Iris pigment epithelial cell (primary cell): ENCODE measurements around the gene RXRB.

Experiments used
- DNase-seq: peaks from one replicate; pipeline ENCODE4 v3.0.0-alpha.2; 2011; ENCODE audit warnings: low read depth

Gene RXRB

GRCh38 chr6:33197431-33198048 is 2.9 kb downstream of the RXRB start:
- DNase-seq, result peak; percentile 63

DNA sequence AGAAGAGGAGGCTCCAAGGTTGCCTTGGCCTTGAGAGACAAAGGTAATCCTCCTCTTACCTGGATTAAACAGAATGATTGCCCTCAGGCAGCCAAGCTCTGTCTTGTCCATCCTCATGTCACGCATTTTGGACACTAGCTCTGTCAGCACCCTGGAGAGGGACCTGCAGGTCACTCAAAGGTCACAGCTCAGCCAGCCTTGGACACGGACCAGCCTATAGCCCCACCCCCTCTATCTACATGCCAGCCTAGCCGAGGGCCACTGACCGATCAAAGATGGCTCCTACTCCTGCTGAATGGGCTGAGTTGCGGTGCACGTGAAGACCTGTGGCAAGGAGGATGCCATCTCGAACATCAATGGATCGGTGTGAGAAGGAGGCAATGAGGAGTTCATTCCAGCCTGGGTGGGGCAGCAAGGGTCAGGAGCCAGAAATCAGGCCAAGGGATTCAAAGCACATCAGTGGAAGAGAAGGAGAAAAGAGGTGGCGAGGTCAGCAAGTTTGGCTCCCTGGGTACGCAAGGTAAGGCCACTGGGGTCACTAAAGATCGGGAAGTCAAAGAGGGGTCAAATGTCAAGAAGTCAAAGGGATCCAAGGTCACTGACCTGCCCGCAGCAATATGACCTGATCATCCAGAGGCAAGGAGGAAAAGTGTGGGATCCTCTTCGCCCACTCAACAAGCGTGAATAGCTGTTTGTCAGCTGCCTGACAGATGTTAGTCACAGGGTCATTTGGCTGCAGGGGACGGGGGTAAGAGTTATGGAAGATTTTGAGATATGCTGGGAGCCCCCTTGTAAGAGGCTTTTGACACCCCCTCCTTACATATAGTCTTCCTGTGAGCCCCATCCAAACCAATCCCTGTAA is 4.9 kb downstream of the RXRB start:
- no peak for DNase-seq

GRCh38 chr6:33194431-33194979 is 6.0 kb downstream of the RXRB start:
- DNase-seq, result no peak

GRCh38 chr6:33193619-33194018 is 6.8 kb downstream of the RXRB start:
- DNase-seq, result no peak

- DNase-seq, result no peak
Measured at GRCh38 chr6:33192671-33193602, 7.5 kb downstream of the RXRB start.

- DNase-seq, result no peak
Measured at GRCh38 chr6:33192105-33192646, 8.3 kb downstream of the RXRB start, which contains the start of gene COL11A2. TSS of gene COL11A2 (minus strand) at chr6:33192467. CDS start at chr6:33192240, 227 bp downstream.

- DNase-seq, result no peak
Measured at GRCh38 chr6:33191383-33192104, 8.9 kb downstream of the RXRB start.

GRCh38 chr6:33190504-33191107 is 9.9 kb downstream of the RXRB start:
- no peak for DNase-seq

- DNase-seq, result no peak
Measured at GRCh38 chr6:33189625-33190448, 10.6 kb downstream of the RXRB start.

DNA sequence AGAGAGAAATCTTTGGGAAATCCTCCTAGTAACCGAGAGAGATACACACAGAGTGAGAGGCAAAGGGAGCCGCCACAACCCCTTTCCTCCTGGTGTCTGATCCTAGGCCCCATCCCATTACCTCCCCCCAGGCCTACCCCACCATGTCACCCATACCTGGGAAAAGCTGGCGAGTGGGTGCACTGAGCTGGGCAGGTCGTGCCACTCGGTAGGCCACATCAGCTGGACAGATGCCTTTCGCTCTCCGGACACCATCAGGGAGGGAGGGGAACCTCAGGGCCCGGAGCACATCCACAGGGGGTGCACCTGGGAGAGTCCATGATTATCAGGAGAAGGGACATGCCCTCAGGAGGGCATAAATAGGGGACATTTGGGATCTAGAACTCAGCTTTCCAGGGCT is 11.3 kb downstream of the RXRB start:
- no peak for DNase-seq

DNA sequence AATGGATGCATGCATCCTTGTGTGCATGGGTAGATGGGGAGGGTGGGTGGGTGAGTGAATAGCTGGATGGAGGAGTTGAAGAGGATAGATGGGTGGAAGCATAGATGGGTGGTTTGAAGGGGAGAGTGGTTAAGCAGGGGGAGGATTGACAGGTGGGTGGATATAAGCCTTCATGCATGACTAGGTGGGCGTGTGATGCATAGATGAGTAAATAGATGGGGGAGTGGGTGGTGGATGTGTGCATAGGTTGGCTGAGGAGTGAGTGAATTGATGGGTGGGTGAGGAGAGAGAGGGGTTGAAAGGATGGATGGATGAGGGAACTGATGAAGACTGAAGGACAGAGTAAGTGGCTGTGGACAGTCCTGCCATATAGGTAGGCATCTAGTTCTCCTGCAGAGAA is 12.7 kb downstream of the RXRB start:
- no peak for DNase-seq

- no peak for DNase-seq
Measured at GRCh38 chr6:33185654-33186187, 14.7 kb downstream of the RXRB start.

DNA sequence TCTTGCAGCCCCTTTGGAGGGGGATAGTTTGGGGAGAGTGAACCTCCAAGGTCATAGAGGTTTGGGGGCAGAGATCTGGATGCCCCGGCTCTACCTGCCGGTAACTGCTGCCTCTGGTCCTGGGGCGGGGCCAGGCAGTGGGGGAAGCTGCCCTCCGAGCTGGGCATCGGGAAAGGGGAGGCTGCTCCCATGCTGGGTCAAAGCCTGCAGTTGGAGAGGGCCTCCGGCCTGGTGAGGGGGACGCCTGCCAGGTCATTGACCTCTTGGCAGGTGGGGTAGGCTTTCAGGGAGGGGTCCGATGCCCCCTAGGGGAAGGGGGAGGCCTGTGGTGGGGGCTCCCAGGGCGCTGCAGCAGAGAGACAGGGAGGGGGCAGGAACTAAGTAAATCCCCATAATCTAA is 15.3 kb downstream of the RXRB start:
- no peak for DNase-seq

DNA sequence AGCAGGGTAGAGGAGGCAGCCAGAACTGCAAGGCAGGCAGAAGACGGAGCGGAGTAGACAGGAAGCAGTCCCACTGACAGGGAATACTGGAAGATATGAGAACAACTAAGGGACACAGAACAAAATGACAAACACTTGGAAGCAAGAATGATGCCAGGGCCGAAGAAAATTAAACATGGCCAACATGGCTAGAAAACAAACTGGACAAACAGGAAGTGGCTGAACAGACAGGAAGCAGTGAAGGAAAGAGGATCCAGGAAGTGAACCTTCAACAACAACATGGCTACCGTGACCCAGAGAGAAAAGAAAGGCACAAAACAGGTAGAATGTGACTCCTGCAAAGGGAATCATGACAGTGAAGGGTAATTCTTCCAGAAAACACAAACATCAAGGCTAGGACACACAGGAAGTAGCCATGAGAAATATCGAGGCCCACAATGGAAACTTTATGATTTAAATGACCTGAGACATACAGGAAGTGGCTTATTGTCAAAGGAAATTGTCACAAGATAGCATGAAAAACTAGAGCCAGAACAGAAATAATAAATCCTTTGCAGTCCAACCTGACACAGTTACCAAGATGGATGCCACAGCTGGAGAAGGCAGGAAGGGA is 17.3 kb downstream of the RXRB start:
- DNase-seq, result no peak

GRCh38 chr6:33181141-33181540 is 19.3 kb downstream of the RXRB start:
- DNase-seq, result no peak

- DNase-seq, result no peak
Measured at GRCh38 chr6:33178755-33179475, 21.6 kb downstream of the RXRB start.

DNA sequence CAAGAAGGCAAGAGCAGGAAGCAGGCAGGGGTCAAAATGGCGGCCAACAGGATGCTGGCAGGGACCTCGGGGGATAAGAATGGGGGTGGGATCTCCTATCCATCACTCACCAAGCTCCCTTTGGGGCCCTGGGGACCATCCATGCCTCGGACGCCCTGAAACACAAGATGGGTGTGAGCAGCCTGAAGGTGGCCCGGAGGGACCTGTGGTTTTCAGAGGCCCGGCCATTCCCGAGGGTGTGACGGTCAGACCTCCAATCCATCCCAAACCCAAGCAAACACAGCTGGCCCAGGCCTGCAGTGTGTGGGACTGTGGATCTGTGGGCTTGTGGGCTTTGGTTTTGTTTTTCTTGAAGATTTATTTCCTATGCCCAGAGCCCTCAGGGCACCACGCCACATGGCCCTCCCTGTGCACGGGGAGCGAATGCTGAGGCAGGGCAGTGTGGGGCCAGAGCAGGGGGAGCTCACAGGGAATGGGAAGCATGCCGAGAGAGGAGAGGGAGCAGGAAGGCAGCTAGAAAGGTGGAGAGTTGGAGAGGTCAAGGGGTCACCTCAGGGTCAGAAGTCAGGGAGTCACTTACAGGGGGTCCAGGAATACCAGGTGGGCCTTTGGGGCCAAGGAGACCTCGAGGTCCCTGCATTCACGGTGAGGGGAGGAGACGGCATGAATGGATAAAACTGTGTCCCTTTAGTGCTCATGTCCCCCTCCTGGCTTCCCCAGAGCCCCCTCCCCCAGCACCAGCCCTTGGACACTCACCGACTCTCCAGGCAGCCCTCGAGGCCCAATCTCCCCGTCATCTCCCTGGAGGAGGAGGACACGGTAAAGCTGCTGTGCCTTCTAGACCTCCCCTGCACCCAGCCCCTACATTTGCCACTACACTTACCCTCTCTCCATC is 22.7 kb downstream of the RXRB start:
- no peak for DNase-seq
